HCT116 (cell line): ENCODE measurements around the gene FGD5. TPM values are rescaled to one million over a fixed set of nuclear protein-coding genes. Genes with fewer than 3 reads are reported as not detected.

Source experiments
- ATAC-seq: fragments of 200-7000 bp; cut with Tn5 transposase; 2 replicates; pipeline ENCODE4 v1.9.1; 2020; ENCODE audit warnings: mild to moderate bottlenecking, moderate library complexity
- BruUV-seq: library from RNA; stranded (reverse); fragments of 400-500 nt; replicated peaks from 2 replicates; lab custom pipeline; 2021; lab: Mats Ljungman, UMichigan
- CTCF ChIA-PET: fragments of 300-600 bp; sonication (Branson Sonifier 250); formaldehyde crosslinking; loops from one replicate; lab custom pipeline; 2021; ENCODE audit warnings: antibody characterized with exemption; lab: Charles Lee
- POLR2A ChIA-PET: fragments of 300-600, 350-600 bp; sonication (Branson Sonifier 250); formaldehyde crosslinking; loops from one replicate; lab custom pipeline; 2021; ENCODE audit warnings: antibody characterized with exemption; lab: Charles Lee
- RAD21 ChIA-PET, 2 experiments: fragments of 300-600 bp; sonication (Branson Sonifier 250); formaldehyde crosslinking; loops; one replicate each; lab custom pipeline; 2023; ENCODE audit warnings: low total read pairs in 2 of 2; ENCODE audit not compliant: uncharacterized antibody in 2 of 2, unreplicated experiment in 2 of 2, low non-redundant PET in 1 of 2; lab: Charles Lee
- DNase-seq: peaks from one replicate; pipeline ENCODE4 v3.0.0-alpha.2; 2010; ENCODE audit warnings: low read depth, low spot score
- H2AFZ ChIP-seq: fragments of 200-600 bp; shearing (Covaris generic), sonication (generic); 2 replicates; pipeline ENCODE4 v1.6.1; 2017; ENCODE audit warnings: low read depth, mixed run types, mixed read lengths, antibody characterized with exemption, low read length; ENCODE audit not compliant: poor library complexity, severe bottlenecking
- H3K27ac ChIP-seq: 2 replicates; pipeline ENCODE4 v1.5.1; 2012; ENCODE audit warnings: low read depth, low read length
- H3K27me3 ChIP-seq: fragments of 200-600 bp; sonication (generic); 2 replicates; pipeline ENCODE4 v1.6.1; 2016; ENCODE audit warnings: mixed run types, low read length, mixed read lengths; ENCODE audit not compliant: insufficient read depth
- H3K36me3 ChIP-seq, 2 experiments: fragments of 200-500 bp in 1 of 2; fragments of 200-600 bp in 1 of 2; sonication (Bioruptor generic) in 1 of 2; sonication (generic) in 1 of 2; 2 replicates each; pipeline versions ENCODE4 v1.5.1 to v1.6.1; 2014 to 2016; ENCODE audit warnings: low read length in 2 of 2, inconsistent platforms in 1 of 2, mixed read lengths in 1 of 2, mixed run types in 1 of 2; ENCODE audit not compliant: insufficient read depth in 2 of 2, control insufficient read depth in 1 of 2
- H3K4me1 ChIP-seq, 2 experiments: fragments of 200-600 bp in 1 of 2; sonication (generic) in 1 of 2; 2 replicates each; pipeline versions ENCODE4 v1.5.1 to v1.6.1; 2012 to 2017; ENCODE audit warnings: low read length in 2 of 2, inconsistent platforms in 1 of 2, mild to moderate bottlenecking in 1 of 2, mixed read lengths in 1 of 2, mixed run types in 1 of 2, moderate library complexity in 1 of 2; ENCODE audit not compliant: insufficient read depth in 2 of 2, control insufficient read depth in 1 of 2
- H3K4me2 ChIP-seq: fragments of 200-600 bp; sonication (generic); 2 replicates; pipeline ENCODE4 v1.6.1; 2017; ENCODE audit warnings: mixed run types, low read length, mixed read lengths
- H3K4me3 ChIP-seq, 2 experiments: fragments of 200-600 bp in 1 of 2; sonication (generic) in 1 of 2; replicated peaks in 1 of 2; 2 replicates each; pipeline ENCODE4 v1.5.1; 2011 to 2016; ENCODE audit warnings: low read length in 2 of 2, control low read depth in 1 of 2, low read depth in 1 of 2, mild to moderate bottlenecking in 1 of 2, mixed read lengths in 1 of 2, mixed run types in 1 of 2
- H3K79me2 ChIP-seq: fragments of 200-600 bp; sonication (generic); 2 replicates; pipeline ENCODE4 v1.6.1; 2017; ENCODE audit warnings: mild to moderate bottlenecking, mixed run types, low read length, moderate library complexity, mixed read lengths; ENCODE audit not compliant: insufficient read depth
- H3K9ac ChIP-seq: fragments of 200-600 bp; sonication (generic); 2 replicates; pipeline ENCODE4 v1.6.1; 2016; ENCODE audit warnings: low read length, mixed read lengths
- H3K9me2 ChIP-seq: fragments of 200-600 bp; sonication (generic), shearing (Covaris generic); 2 replicates; pipeline ENCODE4 v1.6.1; 2017; ENCODE audit warnings: mixed run types, mild to moderate bottlenecking, moderate library complexity; ENCODE audit not compliant: insufficient read depth
- H3K9me3 ChIP-seq, 2 experiments: fragments of 200-500 bp in 1 of 2; fragments of 200-600 bp in 1 of 2; sonication (Bioruptor generic) in 1 of 2; sonication (generic) in 1 of 2; 2 replicates each; pipeline ENCODE4 v1.6.1; 2014 to 2017; ENCODE audit warnings: low read length in 2 of 2, mixed read lengths in 2 of 2, inconsistent platforms in 1 of 2, low read depth in 1 of 2, mild to moderate bottlenecking in 1 of 2, mixed run types in 1 of 2, moderate library complexity in 1 of 2; ENCODE audit not compliant: control insufficient read depth in 1 of 2, insufficient read depth in 1 of 2
- H4K20me1 ChIP-seq: fragments of 200-600 bp; sonication (generic), shearing (Covaris generic); 2 replicates; pipeline ENCODE4 v1.6.1; 2017; ENCODE audit warnings: mixed run types, mild to moderate bottlenecking, moderate library complexity; ENCODE audit not compliant: insufficient read depth
- EZH2phosphoT487 ChIP-seq: fragments of 200-600 bp; IDR thresholded peaks from 2 replicates; pipeline ENCODE4 v1.6.1; 2018; ENCODE audit warnings: antibody characterized with exemption, borderline replicate concordance
- POLR2A ChIP-seq: IDR thresholded peaks from 2 replicates; pipeline ENCODE4 v1.7.0; 2011; ENCODE audit warnings: borderline replicate concordance; ENCODE audit not compliant: insufficient read depth, insufficient read length; ENCODE audit errors: extremely low read depth
- TCF7L2 ChIP-seq: IDR thresholded peaks from 2 replicates; pipeline ENCODE4 v1.7.0; 2011; ENCODE audit warnings: borderline replicate concordance, inconsistent platforms; ENCODE audit not compliant: insufficient read depth, insufficient read length; ENCODE audit errors: extremely low read depth
- intact Hi-C: fragments of 100-400 bp; cut with micrococcal nuclease; formaldehyde crosslinking; loops from 2 replicates; pipeline ENCODE4 v1.10.0; 2022
- total RNA-seq: library from RNA; stranded (reverse); gene quantifications from one replicate; pipeline ENCODE4 v1.2.1, GENCODE V29; 2021; ENCODE audit not compliant: unreplicated experiment
- TF ChIP-seq, protein P1 (sequence below): IDR thresholded peaks from 2 replicates; pipeline ENCODE4 v1.6.1; 2012
- TF ChIP-seq, protein P2 (sequence below), 3 experiments: fragments of 200-600 bp in 1 of 3; sonication (generic) in 1 of 3; IDR thresholded peaks in 2 of 3; conservative IDR thresholded peaks in 1 of 3; 2 replicates each; pipeline ENCODE4 v1.5.1; 2012 to 2017; ENCODE audit warnings: low read depth in 2 of 3, low read length in 2 of 3, antibody characterized with exemption in 1 of 3, borderline replicate concordance in 1 of 3, control low read depth in 1 of 3, mild to moderate bottlenecking in 1 of 3, mixed read lengths in 1 of 3, mixed run types in 1 of 3, moderate library complexity in 1 of 3; ENCODE audit not compliant: insufficient read depth in 1 of 3
- TF ChIP-seq, protein P3 (sequence below): IDR thresholded peaks from 2 replicates; pipeline ENCODE4 v1.6.1; 2012

The FGD5 gene
- total RNA-seq, 1 experiment from 2014 or later: 0.22 TPM

DNA sequence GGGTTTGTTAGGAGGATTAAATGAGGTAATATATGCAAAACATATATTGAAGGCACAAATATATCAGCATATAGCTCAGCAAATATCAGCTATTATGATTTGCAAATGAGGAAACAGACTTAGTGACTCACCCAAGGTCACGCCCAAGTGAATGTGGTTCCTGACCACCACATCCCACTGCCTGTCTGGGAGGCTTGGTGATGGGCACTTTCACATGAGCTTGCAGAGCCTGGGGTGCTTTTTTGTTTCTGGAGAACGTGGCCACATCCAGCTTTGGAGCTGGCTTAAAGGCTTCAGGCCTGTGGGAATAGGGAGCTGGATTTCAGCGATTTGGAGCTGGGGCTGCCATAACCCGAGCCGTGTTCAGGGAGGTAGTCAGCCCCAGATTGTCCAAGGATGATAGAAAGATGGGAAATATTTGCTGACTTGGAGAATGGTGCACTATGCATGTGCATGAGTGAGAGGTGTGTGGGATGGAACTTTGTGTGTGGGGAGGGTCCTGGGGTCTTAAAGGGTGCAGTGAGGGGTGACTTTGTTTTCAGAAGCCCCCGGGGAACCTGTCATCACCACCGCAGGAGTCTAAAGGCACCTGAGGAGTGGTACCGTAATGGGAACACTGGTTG lies 12.0 kb upstream of the FGD5 start:
- no peaks in the 10 kb centered on the region for H3K9me2 ChIP-seq
- no peak for ATAC-seq
- no peak overlapping the region; the same call in 1 of the 2 replicates for H3K4me2 ChIP-seq
- TF ChIP-seq, protein P1, sequence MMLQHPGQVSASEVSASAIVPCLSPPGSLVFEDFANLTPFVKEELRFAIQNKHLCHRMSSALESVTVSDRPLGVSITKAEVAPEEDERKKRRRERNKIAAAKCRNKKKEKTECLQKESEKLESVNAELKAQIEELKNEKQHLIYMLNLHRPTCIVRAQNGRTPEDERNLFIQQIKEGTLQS: no peak
- TF ChIP-seq EZH2phosphoT487: no peak
- TF ChIP-seq, protein P2, sequence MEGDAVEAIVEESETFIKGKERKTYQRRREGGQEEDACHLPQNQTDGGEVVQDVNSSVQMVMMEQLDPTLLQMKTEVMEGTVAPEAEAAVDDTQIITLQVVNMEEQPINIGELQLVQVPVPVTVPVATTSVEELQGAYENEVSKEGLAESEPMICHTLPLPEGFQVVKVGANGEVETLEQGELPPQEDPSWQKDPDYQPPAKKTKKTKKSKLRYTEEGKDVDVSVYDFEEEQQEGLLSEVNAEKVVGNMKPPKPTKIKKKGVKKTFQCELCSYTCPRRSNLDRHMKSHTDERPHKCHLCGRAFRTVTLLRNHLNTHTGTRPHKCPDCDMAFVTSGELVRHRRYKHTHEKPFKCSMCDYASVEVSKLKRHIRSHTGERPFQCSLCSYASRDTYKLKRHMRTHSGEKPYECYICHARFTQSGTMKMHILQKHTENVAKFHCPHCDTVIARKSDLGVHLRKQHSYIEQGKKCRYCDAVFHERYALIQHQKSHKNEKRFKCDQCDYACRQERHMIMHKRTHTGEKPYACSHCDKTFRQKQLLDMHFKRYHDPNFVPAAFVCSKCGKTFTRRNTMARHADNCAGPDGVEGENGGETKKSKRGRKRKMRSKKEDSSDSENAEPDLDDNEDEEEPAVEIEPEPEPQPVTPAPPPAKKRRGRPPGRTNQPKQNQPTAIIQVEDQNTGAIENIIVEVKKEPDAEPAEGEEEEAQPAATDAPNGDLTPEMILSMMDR (IDR thresholded peaks at IDR 0.05 in 2 of 3, conservative IDR thresholded peaks at IDR 0.05 in 1 of 3; ENCODE audit: borderline replicate concordance in 1 of 3, insufficient read depth in 1 of 3, low read depth in 2 of 3, low read length in 2 of 3): no peak
- TF ChIP-seq, protein P3, sequence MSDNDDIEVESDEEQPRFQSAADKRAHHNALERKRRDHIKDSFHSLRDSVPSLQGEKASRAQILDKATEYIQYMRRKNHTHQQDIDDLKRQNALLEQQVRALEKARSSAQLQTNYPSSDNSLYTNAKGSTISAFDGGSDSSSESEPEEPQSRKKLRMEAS: no peak
- TF ChIP-seq, all 23 proteins: peak for 0
- no peaks in the 10 kb centered on the region for H4K20me1 ChIP-seq
- DNase-seq: no peak
- no peak overlapping the region for H3K9ac ChIP-seq
- H3K79me2 ChIP-seq: no peaks in the 10 kb centered on the region
- ChIA-PET CTCF (no interaction called here), POLR2A (no interaction called here), RAD21 (no interaction called here)
- no peaks in the 10 kb centered on the region for H3K27me3 ChIP-seq
- intact Hi-C loops: loop anchor here (5.0 kb wide), 1 partner anchor 91 kb away; no protein-coding TSS in a partner anchor
- H2AFZ ChIP-seq: no peak overlapping the region
- H3K4me1 ChIP-seq: peaks cover 8 to 29% of the 10 kb centered on the region in 2 experiments; a peak in 3 of 4 replicates
- H3K9me3 ChIP-seq: no peaks in the 10 kb centered on the region
- H3K27ac ChIP-seq: no peak overlapping the region
- no peak overlapping the region for H3K4me3 ChIP-seq
- H3K36me3 ChIP-seq: no peaks in the 10 kb centered on the region
- BruUV-seq: no TSS peak

DNA sequence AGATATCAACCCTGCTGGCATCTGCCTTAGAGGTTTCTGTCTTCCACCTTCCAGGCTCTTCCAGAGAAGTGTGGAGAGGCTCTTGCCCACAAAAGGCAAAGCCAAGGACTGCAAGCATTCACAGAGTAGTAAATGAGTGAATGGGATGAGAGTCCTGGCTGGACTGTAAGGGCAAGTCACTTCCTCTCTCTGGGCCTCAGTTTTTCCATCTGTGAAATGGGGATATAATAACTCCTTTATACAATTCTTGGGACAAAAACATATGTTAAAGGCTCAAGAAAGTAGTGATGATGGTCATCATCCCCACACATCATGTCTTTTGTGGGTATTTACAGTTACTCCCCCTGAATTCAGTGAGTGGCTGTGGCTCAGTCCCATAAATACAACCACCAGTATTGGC lies 10.7 kb upstream of the FGD5 start:
- Histone ChIP-seq H3K4me1 (peaks cover 8 to 29% of the 10 kb centered on the region in 2 experiments; a peak in 3 of 4 replicates), H3K9me2 (no peaks in the 10 kb centered on the region), H3K4me2 (no peak overlapping the region), H3K9me3 (no peaks in the 10 kb centered on the region), H3K4me3 (no peak overlapping the region), H3K27ac (no peak overlapping the region), H3K79me2 (no peaks in the 10 kb centered on the region), H4K20me1 (no peaks in the 10 kb centered on the region), H2AFZ (no peak overlapping the region), H3K36me3 (no peaks in the 10 kb centered on the region), H3K27me3 (peaks cover 2% of the 10 kb centered on the region; the same call in 1 of the 2 replicates), H3K9ac (no peak overlapping the region)
- DNase-seq: no peak
- POLR2A ChIA-PET: no interaction called here
- ATAC-seq: no peak
- CTCF ChIA-PET: no interaction called here
- TF ChIP-seq POLR2A: no peak
- no peak for TF ChIP-seq TCF7L2
- RAD21 ChIA-PET: no interaction called here
- BruUV-seq: no TSS peak
- intact Hi-C loops: loop anchor here (5.0 kb wide), 1 partner anchor 89 kb away; no protein-coding TSS in a partner anchor
